OCI-LY7 (cell line): ENCODE data around the gene ABI3BP. TPM values are rescaled to one million over a fixed set of nuclear protein-coding genes. Genes with fewer than 3 reads are reported as not detected.

Experiments
- BruUV-seq: library from RNA; stranded (reverse); fragments of 400-500 nt; replicated peaks from 2 replicates; lab custom pipeline; 2021; lab: Mats Ljungman, UMichigan
- CTCF ChIA-PET: fragments of 300-600 bp; sonication (Branson Sonifier 250); formaldehyde crosslinking; loops from one replicate; lab custom pipeline; 2022; ENCODE audit warnings: antibody characterized with exemption; ENCODE audit not compliant: unreplicated experiment; lab: Charles Lee
- POLR2A ChIA-PET: fragments of 300-600 bp; sonication (Branson Sonifier 250); formaldehyde crosslinking; loops from one replicate; lab custom pipeline; 2022; ENCODE audit warnings: antibody characterized with exemption; lab: Charles Lee
- DNase-seq: peaks from one replicate; pipeline ENCODE4 v3.0.0-alpha.2; 2015; ENCODE audit warnings: low spot score
- H2AFZ ChIP-seq: fragments of 200-600 bp; sonication (generic), shearing (Covaris generic); 2 replicates; pipeline ENCODE4 v1.6.1; 2014; ENCODE audit warnings: mild to moderate bottlenecking, antibody characterized with exemption, low read length, moderate library complexity
- H3K27ac ChIP-seq: fragments of 200-600 bp; sonication (generic); 2 replicates; pipeline ENCODE4 v1.5.1; 2014; ENCODE audit warnings: mixed run types, low read depth, mild to moderate bottlenecking, moderate library complexity, low read length, inconsistent platforms; ENCODE audit not compliant: poor library complexity, severe bottlenecking
- H3K36me3 ChIP-seq: fragments of 200-600 bp; sonication (generic); 2 replicates; pipeline ENCODE4 v1.6.1; 2014; ENCODE audit warnings: mild to moderate bottlenecking, antibody characterized with exemption, low read length, moderate library complexity, mixed read lengths; ENCODE audit not compliant: insufficient read depth
- H3K4me1 ChIP-seq: fragments of 200-600 bp; sonication (generic); 2 replicates; pipeline ENCODE4 v1.5.1; 2014; ENCODE audit warnings: mild to moderate bottlenecking, low read length; ENCODE audit not compliant: insufficient read depth, poor library complexity, severe bottlenecking
- H3K4me2 ChIP-seq: fragments of 200-600 bp; sonication (generic); 2 replicates; pipeline ENCODE4 v1.6.1; 2014; ENCODE audit warnings: mild to moderate bottlenecking, low read length
- H3K4me3 ChIP-seq: fragments of 200-600 bp; sonication (generic); 2 replicates; pipeline ENCODE4 v1.5.1; 2014; ENCODE audit warnings: mild to moderate bottlenecking, low read depth, low read length; ENCODE audit not compliant: poor library complexity, severe bottlenecking
- H3K79me2 ChIP-seq: fragments of 200-600 bp; sonication (generic); 2 replicates; pipeline ENCODE4 v1.6.1; 2016; ENCODE audit warnings: low read depth, mild to moderate bottlenecking, low read length, moderate library complexity, mixed read lengths; ENCODE audit not compliant: insufficient read depth
- H3K9me2 ChIP-seq: fragments of 200-600 bp; sonication (generic); 2 replicates; pipeline ENCODE4 v1.6.1; 2016; ENCODE audit warnings: mild to moderate bottlenecking, low read length, mixed read lengths; ENCODE audit not compliant: insufficient read depth
- H3K9me3 ChIP-seq: fragments of 200-600 bp; sonication (generic); 2 replicates; pipeline ENCODE4 v1.6.1; 2014; ENCODE audit warnings: mild to moderate bottlenecking, mixed run types, low read length, mixed read lengths
- H4K20me1 ChIP-seq: fragments of 200-600 bp; sonication (generic); 2 replicates; pipeline ENCODE4 v1.6.1; 2014; ENCODE audit warnings: mild to moderate bottlenecking, antibody characterized with exemption, low read length, moderate library complexity, mixed read lengths; ENCODE audit not compliant: insufficient read depth
- EZH2phosphoT487 ChIP-seq: fragments of 200-600 bp; sonication (generic); IDR thresholded peaks from 2 replicates; pipeline ENCODE4 v1.6.1; 2018; ENCODE audit warnings: low read depth, borderline replicate concordance, mild to moderate bottlenecking, mixed run types, antibody characterized with exemption, low read length, moderate library complexity, mixed read lengths
- intact Hi-C: fragments of 100-400 bp; cut with micrococcal nuclease; formaldehyde crosslinking; loops from one replicate; pipeline ENCODE4 v1.10.0; 2022; ENCODE audit not compliant: unreplicated experiment
- total RNA-seq, 2 experiments: library from RNA; depleted of rRNA in 1 of 2; stranded (reverse); fragments of >200 nt in 1 of 2; shearing (Covaris generic) in 1 of 2; gene quantifications; 2 replicates each; pipeline ENCODE4 v1.2.3, GENCODE V29; 2014 to 2022
- TF ChIP-seq, protein P1 (sequence below): fragments of 200-600 bp; sonication (generic); conservative IDR thresholded peaks from 2 replicates; pipeline ENCODE4 v1.5.1; 2014; ENCODE audit warnings: mild to moderate bottlenecking, antibody characterized with exemption, low read length, moderate library complexity, mixed read lengths

The ABI3BP gene
- total RNA-seq, 2 experiments from 2014 or later = not detected

DNA sequence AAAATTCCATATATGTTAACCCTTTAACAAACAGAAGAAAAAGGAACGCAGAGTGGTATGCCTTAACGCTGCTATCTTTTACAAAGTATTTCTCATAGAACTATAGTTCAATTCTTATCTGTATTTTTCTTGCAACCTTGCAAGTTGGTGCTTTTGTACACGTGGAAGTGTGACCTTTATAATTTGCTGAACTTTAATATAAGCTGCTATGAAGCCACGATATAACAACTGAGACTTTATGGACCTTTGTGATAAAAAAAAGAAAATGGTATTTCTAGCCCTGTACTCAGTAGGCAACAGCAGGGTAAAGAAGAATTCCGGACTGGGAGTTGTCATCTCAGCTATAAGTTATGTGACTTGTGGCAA, 290.3 kb downstream of the ABI3BP start:
- no TSS peak for BruUV-seq
- Histone ChIP-seq H3K9me2 (no peaks in the 10 kb centered on the region), H3K9me3 (no peaks in the 10 kb centered on the region), H3K27ac (no peak overlapping the region), H3K4me2 (no peak overlapping the region), H3K36me3 (no peaks in the 10 kb centered on the region), H3K79me2 (no peaks in the 10 kb centered on the region), H2AFZ (no peak overlapping the region), H3K4me1 (no peaks in the 10 kb centered on the region), H4K20me1 (no peaks in the 10 kb centered on the region), H3K4me3 (no peak overlapping the region)
- TF ChIP-seq, protein P1, sequence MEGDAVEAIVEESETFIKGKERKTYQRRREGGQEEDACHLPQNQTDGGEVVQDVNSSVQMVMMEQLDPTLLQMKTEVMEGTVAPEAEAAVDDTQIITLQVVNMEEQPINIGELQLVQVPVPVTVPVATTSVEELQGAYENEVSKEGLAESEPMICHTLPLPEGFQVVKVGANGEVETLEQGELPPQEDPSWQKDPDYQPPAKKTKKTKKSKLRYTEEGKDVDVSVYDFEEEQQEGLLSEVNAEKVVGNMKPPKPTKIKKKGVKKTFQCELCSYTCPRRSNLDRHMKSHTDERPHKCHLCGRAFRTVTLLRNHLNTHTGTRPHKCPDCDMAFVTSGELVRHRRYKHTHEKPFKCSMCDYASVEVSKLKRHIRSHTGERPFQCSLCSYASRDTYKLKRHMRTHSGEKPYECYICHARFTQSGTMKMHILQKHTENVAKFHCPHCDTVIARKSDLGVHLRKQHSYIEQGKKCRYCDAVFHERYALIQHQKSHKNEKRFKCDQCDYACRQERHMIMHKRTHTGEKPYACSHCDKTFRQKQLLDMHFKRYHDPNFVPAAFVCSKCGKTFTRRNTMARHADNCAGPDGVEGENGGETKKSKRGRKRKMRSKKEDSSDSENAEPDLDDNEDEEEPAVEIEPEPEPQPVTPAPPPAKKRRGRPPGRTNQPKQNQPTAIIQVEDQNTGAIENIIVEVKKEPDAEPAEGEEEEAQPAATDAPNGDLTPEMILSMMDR = no peak
- TF ChIP-seq EZH2phosphoT487 = no peak
- intact Hi-C loops = loop anchor here (10.0 kb wide), 1 partner anchor 368 kb away; the partner anchor contains the start of gene NIT2
- POLR2A ChIA-PET = interaction anchor here (0.6 to 1.1 kb wide), 2 partner anchors 10 to 14 kb away, joined by 3 read pairs; no protein-coding TSS in a partner anchor
- DNase-seq = no peak
- CTCF ChIA-PET = no interaction called here

DNA sequence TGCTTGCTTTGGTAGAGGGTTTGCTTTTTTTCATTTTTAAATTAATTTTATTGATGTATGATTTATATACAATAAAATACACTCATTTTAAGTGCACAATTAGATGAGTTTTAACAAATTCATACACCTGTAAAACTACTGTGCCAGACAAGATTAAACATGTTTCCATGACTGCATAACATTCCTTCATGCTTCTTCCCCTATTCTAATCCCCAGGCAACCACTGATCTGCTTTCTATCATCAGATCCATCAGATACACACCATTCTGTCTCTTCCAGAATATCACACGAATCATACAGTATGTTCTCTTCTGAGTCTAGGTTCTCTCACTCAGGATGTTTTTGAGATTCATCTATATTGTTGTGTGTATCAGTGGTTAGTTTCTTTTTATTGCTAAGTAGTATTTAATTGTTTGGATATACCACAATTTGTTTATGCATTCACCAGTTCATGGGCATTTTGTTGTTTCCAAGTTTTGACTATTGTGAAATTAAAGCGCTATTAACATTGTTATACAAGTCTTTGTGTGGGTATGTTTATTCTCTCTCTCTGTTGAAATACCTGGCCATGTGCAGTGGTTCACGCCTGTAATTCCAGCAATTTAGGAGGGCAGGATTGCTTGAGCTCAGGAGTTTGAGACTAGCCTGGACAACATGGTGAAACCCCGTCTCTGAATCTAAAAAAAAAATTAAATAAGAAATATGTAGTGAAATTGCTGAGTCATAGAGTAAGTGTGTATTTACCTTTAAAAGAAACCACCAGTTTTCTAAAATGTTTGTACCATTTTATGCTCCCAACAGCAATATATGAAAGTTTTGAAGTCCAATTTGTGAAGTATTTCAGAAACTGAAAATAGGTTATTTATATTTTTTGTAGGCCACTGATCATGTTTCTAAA, 290.9 kb downstream of the ABI3BP start:
- H3K27ac ChIP-seq = no peak overlapping the region

More for the DNA sequence above, 290.9 kb downstream of the ABI3BP start:
- H3K9me3 ChIP-seq = no peaks in the 10 kb centered on the region
- no peaks in the 10 kb centered on the region for H3K79me2 ChIP-seq
- no peak overlapping the region for H2AFZ ChIP-seq
- ChIA-PET CTCF (no interaction called here), POLR2A (interaction anchor here (1.1 kb wide), 1 partner anchor 11 kb away, joined by 3 read pairs; no protein-coding TSS in a partner anchor)
- no peaks in the 10 kb centered on the region for H3K4me1 ChIP-seq
- no peaks in the 10 kb centered on the region for H4K20me1 ChIP-seq
- no peak overlapping the region for H3K4me3 ChIP-seq
- intact Hi-C loops = loop anchor here (10.0 kb wide), 1 partner anchor 368 kb away; the partner anchor contains the start of gene NIT2
- no peaks in the 10 kb centered on the region for H3K9me2 ChIP-seq
- BruUV-seq = no TSS peak
- DNase-seq = no peak
- no peak for TF ChIP-seq EZH2phosphoT487
- TF ChIP-seq, protein P1 = no peak
- H3K36me3 ChIP-seq = no peaks in the 10 kb centered on the region
- no peak overlapping the region for H3K4me2 ChIP-seq
